Thymus (tissue), 11 donors: Measurements from ENCODE around the gene PORCN. TPM values are rescaled to one million over a fixed set of nuclear protein-coding genes. Genes with fewer than 3 reads are reported as not detected.
"Not testable (repeated sequence)": the region's sequence is repeated elsewhere in the genome, so short reads cannot be mapped to it uniquely, and the experiment has no call there.

Experiments
- DNase-seq, 9 donors: peaks; one replicate each; pipeline ENCODE4 v3.0.0-alpha.2; 2013; ENCODE audit warnings: low spot score in 9 of 9, low read depth in 6 of 9, missing footprints in 1 of 9
- H3K27ac ChIP-seq, 2 donors: one replicate each; pipeline ENCODE4 v1.5.1; 2013; ENCODE audit warnings: control low read depth in 1 of 2, low read depth in 1 of 2, low read length in 1 of 2, mild to moderate bottlenecking in 1 of 2, moderate library complexity in 1 of 2
- H3K27me3 ChIP-seq, 2 donors: one replicate each; pipeline ENCODE4 v1.5.1; 2013; ENCODE audit warnings: low read length in 1 of 2; ENCODE audit not compliant: control insufficient read depth in 2 of 2, insufficient read depth in 1 of 2
- H3K36me3 ChIP-seq, 2 donors: one replicate each; pipeline ENCODE4 v1.5.1; 2013; ENCODE audit warnings: low read length in 1 of 2, mild to moderate bottlenecking in 1 of 2, moderate library complexity in 1 of 2; ENCODE audit not compliant: control insufficient read depth in 2 of 2, insufficient read depth in 2 of 2
- H3K4me1 ChIP-seq, 2 donors: one replicate each; pipeline ENCODE4 v1.5.1; 2013; ENCODE audit warnings: low read length in 2 of 2; ENCODE audit not compliant: control insufficient read depth in 2 of 2, insufficient read depth in 2 of 2
- H3K4me3 ChIP-seq, 2 donors: one replicate each; pipeline ENCODE4 v1.5.1; 2013; ENCODE audit warnings: low read length in 2 of 2, control low read depth in 1 of 2, mild to moderate bottlenecking in 1 of 2
- H3K9me3 ChIP-seq, 2 donors: one replicate each; pipeline ENCODE4 v1.5.1; 2013; ENCODE audit warnings: low read length in 1 of 2, mild to moderate bottlenecking in 1 of 2; ENCODE audit not compliant: control insufficient read depth in 2 of 2, insufficient read depth in 1 of 2
- WGBS: extraction: QIAGEN DNeasy Blood & Tissue Kit; methylation state at CpG from one replicate; pipeline ENCODE4 v1.1.7; 2013; 5-methylcytosine and 5-hydroxymethylcytosine counted together
- polyA plus RNA-seq: library from polyadenylated mRNA; stranded (reverse); fragments of 200-250 nt; gene quantifications from one replicate; pipeline ENCODE4 v1.2.3, GENCODE V29; 2013
- total RNA-seq: library from RNA; stranded (reverse); fragments of 120-200 nt; gene quantifications from one replicate; pipeline ENCODE4 v1.2.4, GENCODE V29; 2013
- donor health status: healthy.

The PORCN gene
- total and polyA plus RNA-seq, 2 donors, result 3.4 to 6.1 TPM

GRCh38 chrX:48520976-48521352 is 12.2 kb downstream of the PORCN start:
- Histone ChIP-seq H3K36me3 (no peaks in the 10 kb centered on the region), H3K27ac (peak overlapping the region in 1 of 2 donors; percentile 79), H3K4me1 (peaks cover 3 to 25% of the 10 kb centered on the region in 2 donors), H3K9me3 (no peaks in the 10 kb centered on the region), H3K27me3 (no peaks in the 10 kb centered on the region), H3K4me3 (peak overlapping the region in 1 of 2 donors; percentile 69)
- WGBS, result 46% methylated on average over 2 of the region's 2 CpGs
- DNase-seq, result no peak

GRCh38 chrX:48521353-48522243 is 12.8 kb downstream of the PORCN start, which contains the start of gene EBP:
TSS of gene EBP (plus strand) at chrX:48521808. CDS start at chrX:48523772, 1,964 bp downstream.
- WGBS, result under 1% methylated on average over 65 of the region's 66 CpGs
- Histone ChIP-seq H3K9me3 (no peaks in the 10 kb centered on the region), H3K4me3 (peak within 1 kb of the TSS; percentile 62 to 69), H3K27me3 (no peaks in the 10 kb centered on the region), H3K4me1 (peaks cover 3 to 25% of the 10 kb centered on the region in 2 donors), H3K27ac (peak within 1 kb of the TSS; percentile 58 to 79), H3K36me3 (peaks cover 0 to 2% of the 10 kb centered on the region in 2 donors)
- DNase-seq, result peak; percentile 66 to 95 (median 87)

GRCh38 chrX:48522291-48522690 is 13.5 kb downstream of the PORCN start:
- Histone ChIP-seq H3K27me3 (no peaks in the 10 kb centered on the region), H3K4me1 (peaks cover 3 to 21% of the 10 kb centered on the region in 2 donors), H3K4me3 (peak overlapping the region; percentile 62 to 69), H3K9me3 (no peaks in the 10 kb centered on the region), H3K27ac (peak overlapping the region; percentile 41 to 47), H3K36me3 (peaks cover 4 to 8% of the 10 kb centered on the region in 2 donors)
- no peak for DNase-seq
- 11% methylated on average over 10 of the region's 10 CpGs for WGBS

GRCh38 chrX:48523682-48524081 is 14.9 kb downstream of the PORCN start:
- DNase-seq, result no peak

GRCh38 chrX:48525853-48526252 is 17.1 kb downstream of the PORCN start:
- Histone ChIP-seq H3K4me1 (peaks cover 0 to 10% of the 10 kb centered on the region in 2 donors), H3K36me3 (peaks cover 12 to 20% of the 10 kb centered on the region in 2 donors)
- not testable (repeated sequence) for DNase-seq, H3K9me3 ChIP-seq, H3K27me3 ChIP-seq, H3K27ac ChIP-seq, H3K4me3 ChIP-seq
- over 99% methylated on average over 8 of the region's 8 CpGs for WGBS

More at GRCh38 chrX:48523682-48524081, 14.9 kb downstream of the PORCN start:
- no peak overlapping the region for H3K4me3 ChIP-seq
- no peaks in the 10 kb centered on the region for H3K9me3 ChIP-seq
- no peak overlapping the region for H3K27ac ChIP-seq
- H3K27me3 ChIP-seq, result no peaks in the 10 kb centered on the region
- WGBS, result 91% methylated on average over 12 of the region's 12 CpGs
- H3K36me3 ChIP-seq, result peaks cover 11 to 18% of the 10 kb centered on the region in 2 donors
- peaks cover 3 to 21% of the 10 kb centered on the region in 2 donors for H3K4me1 ChIP-seq

GRCh38 chrX:48530736-48531135 is 21.9 kb downstream of the PORCN start:
- Histone ChIP-seq H3K27me3 (no peaks in the 10 kb centered on the region), H3K27ac (no peak overlapping the region), H3K36me3 (peaks cover 12 to 20% of the 10 kb centered on the region in 2 donors), H3K4me1 (no peaks in the 10 kb centered on the region), H3K9me3 (no peaks in the 10 kb centered on the region), H3K4me3 (no peak overlapping the region)
- 95% methylated on average over 3 of the region's 3 CpGs for WGBS
- no peak for DNase-seq

- no peaks in the 10 kb centered on the region for H3K9me3 ChIP-seq
- H3K4me3 ChIP-seq, result no peak overlapping the region
- no peaks in the 10 kb centered on the region for H3K4me1 ChIP-seq
- no peak for DNase-seq
- H3K36me3 ChIP-seq, result peaks cover 12 to 20% of the 10 kb centered on the region in 2 donors
- WGBS, result 95% methylated on average over 5 of the region's 5 CpGs
- H3K27ac ChIP-seq, result no peak overlapping the region
- no peaks in the 10 kb centered on the region for H3K27me3 ChIP-seq
Measured at GRCh38 chrX:48531358-48531959, 22.7 kb downstream of the PORCN start.

GRCh38 chrX:48532161-48532560 is 23.4 kb downstream of the PORCN start:
- Histone ChIP-seq H3K27ac (no peak overlapping the region), H3K9me3 (no peaks in the 10 kb centered on the region)

GRCh38 chrX:48533165-48533564 is 24.4 kb downstream of the PORCN start:
- H3K4me3 ChIP-seq, result no peak overlapping the region
- no peak overlapping the region for H3K27ac ChIP-seq
- H3K9me3 ChIP-seq, result no peaks in the 10 kb centered on the region
- H3K36me3 ChIP-seq, result peaks cover 6 to 7% of the 10 kb centered on the region in 2 donors
- DNase-seq, result no peak
- H3K27me3 ChIP-seq, result no peaks in the 10 kb centered on the region
- 93% methylated on average over 3 of the region's 3 CpGs for WGBS
- H3K4me1 ChIP-seq, result no peaks in the 10 kb centered on the region

More at GRCh38 chrX:48532161-48532560, 23.4 kb downstream of the PORCN start:
- Histone ChIP-seq H3K27me3 (no peaks in the 10 kb centered on the region), H3K4me1 (no peaks in the 10 kb centered on the region), H3K36me3 (peaks cover 9 to 13% of the 10 kb centered on the region in 2 donors), H3K4me3 (no peak overlapping the region)
- DNase-seq, result no peak
- WGBS, result 96% methylated on average over 1 of the region's 1 CpG
